Measurements from ENCODE around the gene SH3D19.
"Not testable (repeated sequence)": the region's sequence is repeated elsewhere in the genome, so short reads cannot be mapped to it uniquely, and the experiment has no call there.

Gene SH3D19

GRCh38 chr4:151098979-151099228 is 226.5 kb downstream of the SH3D19 start:
- DNase-seq (ENCODE audit: low read depth in 2 of 2), result no peak

GRCh38 chr4:151097759-151098158 is 227.6 kb downstream of the SH3D19 start:
- DNase-seq (ENCODE audit: low read depth in 2 of 2), result no peak

GRCh38 chr4:151095142-151095541 is 230.3 kb downstream of the SH3D19 start:
- DNase-seq (ENCODE audit: low read depth in 2 of 2), result no peak

- DNase-seq (ENCODE audit: low read depth in 2 of 2), result no peak
These were observed 231.1 kb downstream of the SH3D19 start for GRCh38 chr4:151094290-151094751.

- DNase-seq (ENCODE audit: low read depth in 2 of 2), result no peak
These were observed 232.2 kb downstream of the SH3D19 start for GRCh38 chr4:151093203-151093602.

DNA sequence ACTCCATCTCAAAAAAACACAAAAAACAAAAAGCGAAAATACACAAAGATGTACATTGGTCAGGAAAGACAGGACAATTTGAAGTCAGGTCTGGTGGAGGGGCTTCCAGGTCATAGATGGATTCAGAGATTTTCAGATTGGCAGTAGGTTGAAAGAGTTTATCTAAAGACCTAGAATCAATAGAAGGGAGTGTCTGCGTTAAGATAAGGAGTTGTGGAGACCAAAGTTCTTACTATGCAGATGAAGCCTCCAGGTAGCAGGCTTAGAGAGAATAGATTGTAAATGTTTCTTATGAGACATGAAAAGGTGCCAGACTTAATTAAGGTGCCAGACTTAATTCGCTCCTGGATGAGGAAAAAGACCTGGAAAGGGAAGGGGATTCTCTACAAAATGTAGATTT is 232.9 kb downstream of the SH3D19 start:
- DNase-seq (ENCODE audit: low read depth in 2 of 2), result no peak

GRCh38 chr4:151091047-151091446 is 234.4 kb downstream of the SH3D19 start:
- no peak for DNase-seq (ENCODE audit: low read depth in 2 of 2)

DNA sequence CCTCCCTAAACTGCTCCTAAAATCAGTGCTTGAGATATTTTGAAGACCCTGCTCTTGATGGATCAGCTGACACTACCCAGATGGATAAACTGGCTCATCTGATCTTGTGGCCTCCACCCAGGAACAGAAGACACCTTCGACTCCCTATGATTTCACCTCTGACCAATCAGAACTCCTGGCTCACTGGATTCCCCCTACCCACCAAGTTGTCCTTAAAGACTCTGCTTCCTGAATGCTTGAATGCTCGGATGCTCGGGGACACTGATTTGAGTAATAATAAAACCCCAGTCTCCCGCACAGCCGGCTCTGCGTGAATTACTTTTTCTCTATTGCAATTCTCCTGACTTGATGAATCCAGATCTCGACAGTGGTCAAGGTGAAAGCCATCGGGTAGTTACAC is 237.9 kb downstream of the SH3D19 start:
- no peak for DNase-seq (ENCODE audit: low read depth in 2 of 2)

DNA sequence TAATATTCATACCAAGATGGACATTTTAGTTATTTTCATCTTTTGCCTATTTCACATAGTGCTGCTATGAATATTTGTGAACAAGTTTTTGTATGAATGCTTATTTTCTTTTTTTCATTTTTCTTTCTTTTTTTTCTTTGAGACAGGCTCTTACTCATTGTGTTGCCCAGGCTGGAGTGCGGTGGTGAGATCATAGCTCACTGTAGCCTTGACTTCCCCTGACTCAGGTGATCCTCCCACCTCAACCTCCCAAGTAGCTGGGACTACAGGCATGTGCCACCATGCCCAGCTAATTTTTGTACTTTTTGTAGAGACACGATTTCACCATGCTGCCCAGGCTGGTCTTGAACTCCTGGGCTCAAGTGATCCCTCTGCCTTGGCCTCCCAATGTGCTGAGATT is 247.4 kb downstream of the SH3D19 start:
- DNase-seq (ENCODE audit: low read depth in 2 of 2), result not testable (repeated sequence)

DNA sequence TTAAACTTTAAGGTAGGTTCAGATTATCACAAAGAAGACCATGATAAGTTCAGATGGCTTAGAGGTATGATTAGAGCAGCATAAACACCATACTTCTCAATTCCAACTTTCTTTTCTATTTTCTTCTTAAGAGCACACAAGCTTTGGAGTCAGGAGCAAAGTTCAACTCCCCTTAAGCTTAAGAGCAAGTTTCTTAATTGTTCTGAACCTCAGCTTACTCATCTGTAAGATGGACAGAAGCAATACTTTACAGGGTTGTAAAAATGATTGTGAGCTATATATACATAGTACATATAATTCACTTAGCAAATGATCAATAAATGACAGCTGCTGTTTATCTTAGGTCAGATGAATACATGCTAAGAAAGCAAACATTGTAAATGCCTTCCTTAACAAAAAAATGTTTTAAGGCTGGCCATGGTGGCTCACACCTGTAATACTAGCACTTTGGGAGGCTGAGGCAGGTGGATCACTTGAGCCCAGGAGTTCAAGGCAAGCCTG is 250.9 kb downstream of the SH3D19 start:
- DNase-seq (ENCODE audit: low read depth in 2 of 2), result no peak

Measured in activated CD8-positive, alpha-beta memory T cell treated with anti-CD3 and anti-CD28 coated beads for 4 hours (primary cell).